ENCODE measurements around the gene MRGPRD. TPM values are rescaled to one million over a fixed set of nuclear protein-coding genes. Genes with fewer than 3 reads are reported as not detected.
"Not testable (repeated sequence)": the region's sequence is repeated elsewhere in the genome, so short reads cannot be mapped to it uniquely, and the experiment has no call there.

The MRGPRD gene
- total RNA-seq, 1 experiment from 2014 or later: not detected

GRCh38 chr11:68976563-68976962 lies 4.2 kb downstream of the MRGPRD start:
- Histone ChIP-seq H3K4me3 (no peak overlapping the region), H2AFZ (no peak overlapping the region), H3F3A (ENCODE audit: insufficient read depth, low read depth) (no peaks in the 10 kb centered on the region), H3K4me2 (no peak overlapping the region), H3K27me3 (ENCODE audit: insufficient read depth, low read depth) (peaks cover 10% of the 10 kb centered on the region; the same call in 1 of the 2 replicates), H3K4me1 (replicated peaks; ENCODE audit: insufficient read depth) (no peaks in the 10 kb centered on the region), H4K20me1 (ENCODE audit: insufficient read depth) (0 out of 2 replicates have a peak, but pooled peaks cover 4% of the 10 kb centered on the region), H3K27ac (no peak overlapping the region), H3K9me2 (ENCODE audit: insufficient read depth) (no peaks in the 10 kb centered on the region), H3K9me3 (ENCODE audit: insufficient read depth, low read depth) (no peaks in the 10 kb centered on the region; the same call in 1 of the 2 replicates), H3K79me2 (ENCODE audit: low read depth) (no peaks in the 10 kb centered on the region), H3K36me3 (ENCODE audit: low read depth) (no peaks in the 10 kb centered on the region)
- CTCF ChIA-PET: no interaction called here
- TF ChIP-seq EZH2 (IDR thresholded peaks at IDR 0.05; ENCODE audit: low read depth) (no peak), CTCF (conservative IDR thresholded peaks at IDR 0.05) (no peak)
- POLR2A ChIA-PET (ENCODE audit: unreplicated experiment): interaction anchor here (0.6 kb wide), 1 partner anchor 126 kb away, joined by 4 read pairs; no protein-coding TSS in a partner anchor
- intact Hi-C loops (cut with micrococcal nuclease; ENCODE audit: unreplicated experiment): no loop called here
- no peak for DNase-seq
- no TSS peak for BruUV-seq (replicated peaks)

- Histone ChIP-seq H3K36me3 (ENCODE audit: low read depth) (no peaks in the 10 kb centered on the region), H3K4me2 (no peak overlapping the region), H3K9me3 (ENCODE audit: insufficient read depth, low read depth) (no peaks in the 10 kb centered on the region; the same call in 1 of the 2 replicates), H3K79me2 (ENCODE audit: low read depth) (no peaks in the 10 kb centered on the region), H3F3A (ENCODE audit: insufficient read depth, low read depth) (no peaks in the 10 kb centered on the region), H3K27me3 (ENCODE audit: insufficient read depth, low read depth) (peaks cover 15% of the 10 kb centered on the region; the same call in 1 of the 2 replicates), H3K4me3 (no peak overlapping the region), H3K27ac (no peak overlapping the region), H2AFZ (no peak overlapping the region), H3K4me1 (replicated peaks; ENCODE audit: insufficient read depth) (no peaks in the 10 kb centered on the region), H3K9me2 (ENCODE audit: insufficient read depth) (no peaks in the 10 kb centered on the region), H4K20me1 (ENCODE audit: insufficient read depth) (0 out of 2 replicates have a peak, but pooled peaks cover 4% of the 10 kb centered on the region)
- ChIA-PET POLR2A (ENCODE audit: unreplicated experiment) (no interaction called here), CTCF (no interaction called here)
- TF ChIP-seq EZH2 (IDR thresholded peaks at IDR 0.05; ENCODE audit: low read depth) (no peak), CTCF (conservative IDR thresholded peaks at IDR 0.05) (no peak)
- no TSS peak for BruUV-seq (replicated peaks)
- intact Hi-C loops (cut with micrococcal nuclease; ENCODE audit: unreplicated experiment): no loop called here
- DNase-seq: no peak
Observed at GRCh38 chr11:68976095-68976494, 4.7 kb downstream of the MRGPRD start.

GRCh38 chr11:68974421-68975194 lies 6.2 kb downstream of the MRGPRD start:
- Histone ChIP-seq H3K4me3 (no peak overlapping the region), H3F3A (ENCODE audit: insufficient read depth, low read depth) (no peaks in the 10 kb centered on the region), H3K27ac (no peak overlapping the region), H3K4me2 (no peak overlapping the region), H4K20me1 (ENCODE audit: insufficient read depth) (0 out of 2 replicates have a peak, but pooled peaks cover 4% of the 10 kb centered on the region), H2AFZ (peak overlapping the region; percentile 62), H3K36me3 (ENCODE audit: low read depth) (no peaks in the 10 kb centered on the region), H3K27me3 (ENCODE audit: insufficient read depth, low read depth) (peaks cover 25% of the 10 kb centered on the region; the same call in 1 of the 2 replicates), H3K4me1 (replicated peaks; ENCODE audit: insufficient read depth) (no peaks in the 10 kb centered on the region), H3K9me3 (ENCODE audit: insufficient read depth, low read depth) (no peaks in the 10 kb centered on the region; the same call in 1 of the 2 replicates), H3K9me2 (ENCODE audit: insufficient read depth) (no peaks in the 10 kb centered on the region), H3K79me2 (ENCODE audit: low read depth) (no peaks in the 10 kb centered on the region)
- intact Hi-C loops (cut with micrococcal nuclease; ENCODE audit: unreplicated experiment): no loop called here
- ChIA-PET POLR2A (ENCODE audit: unreplicated experiment) (no interaction called here), CTCF (no interaction called here)
- BruUV-seq (replicated peaks): no TSS peak
- no peak for DNase-seq
- TF ChIP-seq CTCF (conservative IDR thresholded peaks at IDR 0.05) (no peak), EZH2 (IDR thresholded peaks at IDR 0.05; ENCODE audit: low read depth) (no peak)

- H3K36me3 ChIP-seq (ENCODE audit: low read depth); H3K79me2 ChIP-seq (ENCODE audit: low read depth); H3K4me2 ChIP-seq; BruUV-seq (replicated peaks); H3K9me2 ChIP-seq (ENCODE audit: insufficient read depth); DNase-seq; H3K4me3 ChIP-seq; H4K20me1 ChIP-seq (ENCODE audit: insufficient read depth); H3K27ac ChIP-seq; H3K9me3 ChIP-seq (ENCODE audit: insufficient read depth, low read depth); intact Hi-C loops (cut with micrococcal nuclease; ENCODE audit: unreplicated experiment); H3K4me1 ChIP-seq (replicated peaks; ENCODE audit: insufficient read depth); H2AFZ ChIP-seq; H3F3A ChIP-seq (ENCODE audit: insufficient read depth, low read depth); POLR2A ChIA-PET (ENCODE audit: unreplicated experiment): not testable (repeated sequence)
- CTCF ChIA-PET: interaction anchor here (0.6 kb wide), 1 partner anchor 49 kb away, joined by 4 read pairs; no protein-coding TSS in a partner anchor
- H3K27me3 ChIP-seq (ENCODE audit: insufficient read depth, low read depth): peaks cover 25% of the 10 kb centered on the region; the same call in 1 of the 2 replicates
Observed at GRCh38 chr11:68973706-68974105, 7.1 kb downstream of the MRGPRD start.

Measured in PC-9 (cell line).